MG63 (cell line): ENCODE measurements around the gene TSPAN13. TPM values are rescaled to one million over a fixed set of nuclear protein-coding genes. Genes with fewer than 3 reads are reported as not detected.

ENCODE experiments used
- DNase-seq: peaks from one replicate; pipeline ENCODE4 v3.0.0-alpha.2; 2020
- H3K27me3 ChIP-seq: fragments of 250-450 bp; sonication (Bioruptor Pico); 2 replicates; pipeline ENCODE4 v1.5.1; 2020; ENCODE audit warnings: mild to moderate bottlenecking, moderate library complexity
- H3K36me3 ChIP-seq: fragments of 250-450 bp; sonication (Bioruptor Pico); 2 replicates; pipeline ENCODE4 v1.5.1; 2020; ENCODE audit warnings: mild to moderate bottlenecking, moderate library complexity
- H3K4me3 ChIP-seq: fragments of 250-450 bp; sonication (Bioruptor Pico); 2 replicates; pipeline ENCODE4 v1.5.1; 2020; ENCODE audit warnings: mild to moderate bottlenecking, moderate library complexity
- H3K9me3 ChIP-seq: fragments of 250-450 bp; sonication (Bioruptor Pico); 2 replicates; pipeline ENCODE4 v1.5.1; 2020; ENCODE audit warnings: mild to moderate bottlenecking, moderate library complexity
- total RNA-seq: library from RNA; depleted of rRNA; stranded (reverse); fragments of >200 nt; shearing (Covaris generic); gene quantifications from 2 replicates; pipeline ENCODE4 v1.2.3, GENCODE V29; 2014; ENCODE audit warnings: low replicate concordance; rRNA removed

Gene TSPAN13
- total RNA-seq: 1.2 and 5.0 TPM in 2 replicates

DNA sequence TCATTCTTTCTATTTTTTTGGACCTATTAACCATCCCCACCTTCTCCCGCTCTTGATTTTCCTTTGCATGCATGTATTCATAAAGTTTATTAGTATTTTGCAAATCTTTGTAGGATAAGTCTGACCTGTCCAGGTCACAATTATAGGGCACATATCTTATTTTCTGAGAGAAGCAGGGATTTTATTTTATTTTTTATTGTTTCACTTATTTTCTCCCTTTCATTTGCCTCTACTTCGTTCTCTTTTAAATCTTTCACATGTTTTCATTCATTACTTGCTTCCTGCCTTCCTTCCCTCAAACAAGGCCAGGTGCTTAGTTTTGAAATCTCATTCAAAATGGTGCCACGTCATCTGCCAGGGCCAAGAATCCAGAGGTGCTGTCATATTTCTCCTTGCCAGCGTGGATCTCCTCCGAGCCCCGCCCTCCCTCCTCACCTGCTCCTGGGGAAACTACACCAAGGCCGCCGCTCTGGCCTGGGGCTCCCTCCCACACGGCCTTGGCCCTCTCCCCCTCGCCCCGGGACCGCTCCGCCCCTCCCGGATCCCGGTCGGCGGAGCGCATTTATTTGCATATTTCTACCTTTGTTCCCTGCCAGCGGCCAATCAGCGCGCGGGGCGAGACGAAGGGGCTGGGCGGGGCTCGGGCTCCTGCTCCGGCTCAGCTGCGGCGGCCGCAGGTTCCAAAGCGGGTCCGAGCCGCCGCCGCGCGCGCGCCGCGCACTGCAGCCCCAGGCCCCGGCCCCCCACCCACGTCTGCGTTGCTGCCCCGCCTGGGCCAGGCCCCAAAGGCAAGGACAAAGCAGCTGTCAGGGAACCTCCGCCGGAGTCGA, at the start of gene TSPAN13:
Gene TSPAN13, plus strand, starts transcription at position 654 of the 830 bp plus-strand sequence. CDS start 213 bp downstream, outside the sequence.
- Histone ChIP-seq H3K9me3 (no peaks in the 10 kb centered on the region), H3K36me3 (no peaks in the 10 kb centered on the region), H3K4me3 (peak within 1 kb of the TSS; percentile 54), H3K27me3 (no peaks in the 10 kb centered on the region)
- DNase-seq: peak; percentile 79

DNA sequence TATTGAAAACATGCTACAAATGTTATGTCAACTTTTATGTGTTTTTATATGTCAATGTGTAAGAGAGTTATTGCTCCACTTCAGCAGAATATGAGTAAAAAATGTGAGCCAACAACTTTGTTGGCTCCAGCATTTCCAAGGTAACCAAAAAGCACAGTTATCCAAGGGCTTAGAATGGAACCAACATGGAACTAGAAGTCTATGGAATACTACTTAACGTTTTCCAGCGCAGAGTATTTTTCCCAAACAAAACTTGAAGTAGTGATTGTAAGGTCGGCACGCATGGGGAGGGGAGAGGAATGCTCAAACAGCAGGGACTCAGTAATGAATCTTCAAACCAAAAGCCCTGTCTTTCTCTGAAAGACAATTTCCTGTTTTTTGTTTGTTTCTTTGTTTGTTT, 45.0 kb upstream of the TSPAN13 start:
- no peak overlapping the region for H3K4me3 ChIP-seq
- no peaks in the 10 kb centered on the region for H3K27me3 ChIP-seq
- H3K36me3 ChIP-seq: peaks cover 25% of the 10 kb centered on the region
- DNase-seq: no peak
- no peaks in the 10 kb centered on the region for H3K9me3 ChIP-seq

DNA sequence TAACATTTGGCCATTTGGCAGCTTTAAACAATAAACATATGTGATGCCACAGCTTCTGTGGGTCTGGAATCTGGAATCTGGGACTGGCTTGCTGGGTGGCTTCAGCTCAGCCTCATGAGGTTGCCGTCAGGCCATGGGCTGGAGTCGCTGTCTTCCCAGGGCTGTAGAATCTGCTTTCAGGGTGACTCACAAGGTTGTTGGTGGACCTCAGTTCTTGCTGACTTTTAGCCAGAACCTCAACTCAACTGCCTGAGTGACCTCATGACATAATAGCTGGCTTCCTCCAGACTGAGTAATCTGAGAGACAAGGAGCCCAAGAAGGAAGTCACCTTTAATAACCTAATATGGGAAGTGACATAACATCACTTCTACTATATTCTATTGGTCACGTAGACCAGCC, 44.6 kb upstream of the TSPAN13 start:
- Histone ChIP-seq H3K27me3 (no peaks in the 10 kb centered on the region), H3K9me3 (no peaks in the 10 kb centered on the region), H3K36me3 (peaks cover 20% of the 10 kb centered on the region), H3K4me3 (no peak overlapping the region)
- DNase-seq: peak; percentile 89

DNA sequence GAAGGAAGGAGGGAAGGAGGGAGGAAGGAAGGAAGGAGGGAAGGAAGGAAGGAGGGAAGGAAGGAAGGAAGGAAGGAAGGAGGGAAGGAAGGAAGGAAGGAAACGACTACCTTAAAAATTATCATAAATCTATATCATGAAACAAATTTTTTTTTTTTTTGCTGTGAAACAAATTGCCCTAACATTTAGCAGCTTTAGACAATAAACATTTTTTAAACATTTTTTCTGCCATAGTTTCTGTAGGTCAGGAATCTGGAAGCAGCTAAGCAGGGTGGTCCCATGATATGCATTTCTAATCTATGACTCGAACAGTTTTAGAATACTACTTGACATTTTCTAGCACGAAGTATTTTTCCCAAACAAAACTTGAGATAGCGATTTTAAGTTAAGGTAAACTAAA, 42.9 kb upstream of the TSPAN13 start:
- Histone ChIP-seq H3K36me3 (peaks cover 8% of the 10 kb centered on the region), H3K27me3 (no peaks in the 10 kb centered on the region), H3K4me3 (no peak overlapping the region), H3K9me3 (no peaks in the 10 kb centered on the region)
- no peak for DNase-seq

DNA sequence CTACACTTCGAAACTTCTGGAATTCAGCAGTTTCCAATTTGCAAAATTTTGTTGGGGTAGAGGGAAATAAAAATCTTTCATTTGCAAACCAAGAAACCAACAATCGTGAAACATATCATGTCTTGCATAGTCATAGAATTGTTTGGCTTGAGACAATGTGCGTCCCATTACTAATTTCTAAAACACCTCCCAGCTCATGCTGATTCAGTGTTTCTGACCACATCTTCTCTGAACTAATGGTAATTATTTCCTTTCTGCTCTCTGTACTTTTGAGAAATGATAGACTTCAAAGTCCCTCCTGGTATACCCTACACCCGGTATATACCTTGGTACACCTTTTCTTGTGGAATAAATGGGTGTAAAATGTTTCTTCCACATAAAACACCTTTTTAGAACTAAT, 41.8 kb upstream of the TSPAN13 start:
- H3K27me3 ChIP-seq: no peaks in the 10 kb centered on the region
- H3K4me3 ChIP-seq: no peak overlapping the region
- H3K9me3 ChIP-seq: no peaks in the 10 kb centered on the region
- no peak for DNase-seq
- H3K36me3 ChIP-seq: no peaks in the 10 kb centered on the region; the same call in 1 of the 2 replicates

DNA sequence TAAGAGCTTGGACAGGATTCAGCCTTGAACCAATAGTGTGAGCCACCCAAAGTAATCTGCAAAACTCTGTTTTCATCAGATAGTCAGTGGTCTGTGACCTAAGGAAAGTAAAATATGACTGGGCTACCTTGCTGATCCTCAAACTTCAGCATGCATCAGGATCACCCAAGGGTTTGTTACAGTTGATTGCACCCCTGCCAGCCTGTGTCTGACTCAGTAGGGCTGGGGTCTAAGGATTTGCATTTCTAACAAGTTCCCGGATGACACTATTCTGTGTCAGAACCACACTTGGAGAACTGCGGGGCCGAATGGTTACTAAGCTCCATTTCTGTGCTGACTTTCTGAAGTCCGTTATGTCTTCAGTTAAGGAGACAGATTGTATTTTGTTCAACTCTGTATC, 40.6 kb upstream of the TSPAN13 start:
- H3K4me3 ChIP-seq: no peak overlapping the region
- DNase-seq: peak; percentile 65
- no peaks in the 10 kb centered on the region for H3K9me3 ChIP-seq
- no peaks in the 10 kb centered on the region for H3K36me3 ChIP-seq
- no peaks in the 10 kb centered on the region for H3K27me3 ChIP-seq

DNA sequence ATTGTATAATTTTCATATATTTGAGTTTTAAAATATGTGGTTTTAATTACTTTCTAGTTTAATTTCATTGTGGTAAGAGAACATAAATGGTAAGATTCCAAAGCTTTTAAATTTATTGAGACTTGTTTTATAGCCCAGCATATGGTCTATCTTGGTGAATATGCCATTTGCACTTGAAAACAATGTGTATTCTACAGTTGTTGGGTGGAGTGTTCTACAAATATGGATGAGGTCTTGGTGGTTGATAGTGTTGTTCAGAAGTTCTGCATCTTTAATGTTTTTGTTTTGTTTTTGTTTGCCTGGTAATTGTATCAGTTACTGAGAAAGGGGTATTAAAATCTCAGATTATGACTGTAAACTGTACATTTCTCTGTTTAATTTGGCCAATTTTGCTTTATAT, 37.6 kb upstream of the TSPAN13 start:
- H3K9me3 ChIP-seq: no peaks in the 10 kb centered on the region
- H3K36me3 ChIP-seq: no peaks in the 10 kb centered on the region
- DNase-seq: no peak
- H3K27me3 ChIP-seq: no peaks in the 10 kb centered on the region
- H3K4me3 ChIP-seq: no peak overlapping the region

DNA sequence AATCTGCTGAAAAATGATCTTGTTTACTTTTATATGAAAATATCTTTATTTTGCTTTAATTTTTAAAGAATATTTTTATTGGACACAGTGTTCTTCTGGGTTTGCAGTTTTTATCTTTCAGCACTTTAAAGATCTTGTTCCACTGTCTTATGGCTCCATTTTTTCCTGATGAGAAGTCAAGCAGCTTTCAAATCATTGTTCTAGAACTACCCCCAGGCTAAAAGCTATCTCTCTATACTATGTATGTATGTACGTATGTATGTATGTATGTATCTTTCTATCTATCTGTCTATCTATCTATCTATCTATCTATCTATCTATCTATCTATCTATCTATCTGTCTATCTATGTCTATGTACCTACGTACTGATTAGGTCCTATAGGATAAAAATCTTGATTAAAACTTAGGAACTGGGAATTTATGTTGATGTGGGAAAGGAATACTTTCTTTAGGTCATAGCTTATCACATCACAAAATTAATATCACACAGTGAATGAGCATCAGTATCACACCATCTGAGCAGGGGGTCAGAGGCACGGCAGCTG, 35.4 kb upstream of the TSPAN13 start:
- DNase-seq: no peak
- Histone ChIP-seq H3K4me3 (no peak overlapping the region), H3K36me3 (no peaks in the 10 kb centered on the region), H3K27me3 (no peaks in the 10 kb centered on the region), H3K9me3 (no peaks in the 10 kb centered on the region)

DNA sequence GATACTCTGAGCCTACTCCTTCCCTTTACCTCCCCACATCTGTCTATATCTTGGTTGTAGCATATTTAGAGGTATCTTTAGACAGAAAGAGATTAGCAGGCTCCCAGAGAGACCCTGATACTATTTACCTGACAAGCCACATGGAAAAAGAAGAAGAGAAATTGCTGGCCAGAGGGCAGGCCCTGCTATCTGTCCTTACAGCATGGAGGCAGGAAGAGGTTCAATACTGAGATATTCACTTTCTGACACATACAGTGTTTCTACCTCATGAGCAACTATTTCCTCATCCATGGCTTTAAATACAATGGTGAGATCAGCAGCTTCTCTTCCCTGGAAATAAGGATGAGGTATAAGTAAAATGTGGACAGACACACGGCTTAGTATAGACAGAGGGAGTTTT, 33.9 kb upstream of the TSPAN13 start:
- Histone ChIP-seq H3K36me3 (no peaks in the 10 kb centered on the region), H3K9me3 (no peaks in the 10 kb centered on the region), H3K27me3 (no peaks in the 10 kb centered on the region), H3K4me3 (no peak overlapping the region)
- DNase-seq: no peak

DNA sequence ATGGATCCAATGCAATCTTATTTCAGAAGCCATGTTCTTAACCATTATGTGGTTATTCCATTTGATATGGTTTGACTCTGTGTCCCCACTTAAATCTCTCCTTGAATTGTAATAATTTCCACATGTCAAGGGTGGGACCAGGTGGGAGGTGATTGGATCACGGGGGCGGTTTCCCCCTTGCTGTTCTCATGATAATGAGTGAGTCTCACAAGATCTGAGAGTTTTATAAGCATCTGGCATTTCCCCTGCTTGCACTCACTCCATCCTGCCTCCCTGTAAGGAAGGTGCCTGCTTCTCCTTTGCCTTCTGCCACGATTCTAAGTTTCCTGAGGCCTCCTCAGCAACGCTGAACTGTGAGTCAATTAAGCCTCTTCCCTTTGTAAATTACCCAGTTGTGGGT, 32.0 kb upstream of the TSPAN13 start:
- Histone ChIP-seq H3K9me3 (no peaks in the 10 kb centered on the region), H3K36me3 (no peaks in the 10 kb centered on the region), H3K27me3 (no peaks in the 10 kb centered on the region), H3K4me3 (no peak overlapping the region)
- no peak for DNase-seq

DNA sequence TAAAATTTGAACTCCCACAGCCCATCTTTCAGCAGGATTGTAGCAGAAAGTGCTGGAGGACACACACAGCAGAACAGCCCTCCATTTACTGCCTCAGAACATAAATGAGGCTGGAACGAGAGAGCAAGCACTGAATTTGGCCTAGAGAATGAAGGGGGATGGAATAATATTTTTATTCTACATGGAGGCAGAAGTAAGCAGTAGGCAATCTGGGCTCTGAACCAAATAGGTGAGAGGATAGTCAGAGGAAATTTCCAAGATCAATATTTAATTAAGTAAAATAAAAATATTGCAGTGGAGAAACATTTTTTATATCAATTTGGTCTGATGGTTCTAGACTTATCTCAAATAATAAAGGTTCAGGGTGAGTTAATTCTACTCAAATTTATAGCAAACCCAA, 29.2 kb upstream of the TSPAN13 start:
- no peaks in the 10 kb centered on the region for H3K9me3 ChIP-seq
- no peak overlapping the region for H3K4me3 ChIP-seq
- H3K27me3 ChIP-seq: no peaks in the 10 kb centered on the region
- no peak for DNase-seq
- no peaks in the 10 kb centered on the region for H3K36me3 ChIP-seq

DNA sequence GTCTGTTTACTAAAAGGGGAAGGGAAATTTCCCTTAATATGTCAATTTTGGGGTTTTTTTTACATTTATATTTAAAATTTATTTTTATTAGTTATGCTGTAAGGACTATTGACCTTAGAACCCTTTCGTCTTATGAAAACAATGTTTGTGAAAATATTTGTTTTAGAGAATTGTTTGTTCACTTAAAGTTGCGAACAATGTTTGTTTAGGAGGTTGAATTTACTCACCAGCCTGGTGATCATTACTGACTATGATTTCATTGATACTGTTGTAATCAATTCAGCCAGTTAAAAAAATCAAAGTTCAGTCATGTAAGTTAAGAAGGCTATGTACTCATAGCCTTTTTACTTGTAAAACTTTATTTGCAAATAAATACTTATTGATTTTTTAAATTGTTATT, 27.4 kb upstream of the TSPAN13 start:
- Histone ChIP-seq H3K4me3 (no peak overlapping the region), H3K9me3 (no peaks in the 10 kb centered on the region), H3K36me3 (no peaks in the 10 kb centered on the region), H3K27me3 (no peaks in the 10 kb centered on the region)
- no peak for DNase-seq

DNA sequence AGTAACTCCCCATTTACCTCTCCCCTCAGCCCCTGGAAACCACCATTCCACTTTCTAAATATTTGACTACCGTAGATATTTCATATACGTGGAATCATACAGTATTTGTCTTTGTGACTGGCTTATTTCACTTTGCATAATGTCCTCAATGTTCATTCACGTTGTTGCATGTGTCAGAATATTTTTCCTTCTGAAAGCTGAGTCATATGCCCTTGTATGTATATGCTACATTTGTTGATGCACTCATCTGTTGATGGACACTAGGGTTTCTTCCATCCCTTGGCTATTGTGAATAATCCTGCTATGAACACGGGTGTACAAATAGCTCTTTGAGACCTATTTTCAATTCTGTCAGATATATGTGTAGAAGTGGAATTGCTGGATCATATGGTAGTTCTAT, 25.8 kb upstream of the TSPAN13 start:
- H3K4me3 ChIP-seq: no peak overlapping the region
- no peaks in the 10 kb centered on the region for H3K27me3 ChIP-seq
- no peaks in the 10 kb centered on the region for H3K9me3 ChIP-seq
- no peak for DNase-seq
- no peaks in the 10 kb centered on the region for H3K36me3 ChIP-seq

DNA sequence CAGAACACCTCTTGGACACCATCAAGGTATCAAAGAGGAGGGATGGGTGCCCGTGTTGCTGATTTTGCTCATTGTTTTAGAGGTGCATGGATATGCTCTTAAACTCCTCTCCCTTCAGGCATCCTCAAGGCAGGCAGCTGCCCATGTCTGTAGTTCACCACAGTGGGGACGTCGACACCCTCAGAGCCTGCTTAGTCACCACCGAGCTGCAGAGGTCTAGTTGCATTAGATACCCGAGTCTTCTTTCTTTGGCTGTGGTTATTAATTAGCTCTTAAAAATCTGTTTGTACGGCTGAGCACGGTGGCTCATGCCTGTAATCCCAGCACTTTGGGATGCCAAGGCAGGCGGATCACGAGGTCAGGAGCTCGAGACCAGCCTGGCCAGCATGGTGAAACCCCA, 24.7 kb upstream of the TSPAN13 start:
- no peak for DNase-seq
- Histone ChIP-seq H3K9me3 (no peaks in the 10 kb centered on the region), H3K4me3 (no peak overlapping the region), H3K27me3 (no peaks in the 10 kb centered on the region), H3K36me3 (no peaks in the 10 kb centered on the region)

DNA sequence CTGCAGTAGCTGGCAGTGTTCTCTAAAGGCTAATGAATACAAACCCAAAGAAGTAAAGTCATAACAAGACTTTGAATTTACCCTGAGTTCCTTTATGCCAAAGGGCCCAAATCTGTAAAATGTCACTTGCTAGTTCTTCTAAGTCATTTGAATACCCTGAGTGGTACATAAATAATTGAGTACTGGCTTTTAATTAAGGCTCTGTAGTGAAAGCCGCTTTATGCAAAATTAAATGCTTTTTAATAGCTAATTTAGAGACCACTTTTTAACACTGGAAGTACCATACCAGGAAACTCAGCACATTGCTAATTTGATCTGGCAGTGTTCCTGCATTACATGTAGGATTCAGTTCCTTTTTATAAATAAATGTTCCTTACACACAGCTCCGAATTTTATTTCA, 24.0 kb upstream of the TSPAN13 start:
- H3K9me3 ChIP-seq: no peaks in the 10 kb centered on the region
- no peak for DNase-seq
- no peak overlapping the region for H3K4me3 ChIP-seq
- H3K36me3 ChIP-seq: no peaks in the 10 kb centered on the region
- no peaks in the 10 kb centered on the region for H3K27me3 ChIP-seq

DNA sequence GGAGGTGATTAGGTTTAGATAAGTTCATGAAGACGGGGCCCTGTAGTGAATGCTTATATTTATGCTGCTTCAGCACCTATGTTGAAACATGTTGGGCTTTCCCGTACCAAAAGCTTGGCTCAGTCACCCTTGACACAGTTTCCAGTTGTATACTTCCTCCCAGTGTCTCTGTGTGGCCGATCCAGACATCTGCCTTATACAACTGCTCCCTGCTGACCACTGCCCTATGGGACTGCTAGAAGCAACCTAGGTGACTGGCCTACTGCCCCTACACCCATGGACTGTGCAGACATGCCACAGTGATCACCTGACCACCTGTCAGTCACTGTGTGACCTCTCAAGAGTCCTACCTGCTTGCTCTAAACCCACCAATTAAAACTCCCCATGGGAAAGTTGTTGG, 22.6 kb upstream of the TSPAN13 start:
- no peaks in the 10 kb centered on the region for H3K36me3 ChIP-seq
- no peak overlapping the region for H3K4me3 ChIP-seq
- H3K9me3 ChIP-seq: no peaks in the 10 kb centered on the region
- H3K27me3 ChIP-seq: no peaks in the 10 kb centered on the region
- DNase-seq: no peak

DNA sequence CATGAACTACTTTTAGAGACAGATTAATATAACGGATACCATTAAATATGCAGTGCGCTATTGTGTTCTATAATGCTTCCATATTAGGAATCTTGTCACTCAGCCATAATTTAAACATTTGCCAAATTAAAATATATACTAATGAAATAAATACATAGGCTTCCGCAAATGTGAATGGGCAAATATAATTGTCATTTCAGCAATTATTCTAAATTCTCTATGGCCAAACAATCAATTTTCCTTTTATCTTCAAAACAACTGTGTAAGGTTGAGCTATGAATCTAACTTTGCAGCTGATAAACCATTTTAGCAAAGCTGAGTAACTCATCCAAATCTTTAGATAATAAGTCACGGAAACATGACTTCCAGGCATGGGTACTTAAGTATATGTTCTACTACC, 20.7 kb upstream of the TSPAN13 start:
- Histone ChIP-seq H3K36me3 (no peaks in the 10 kb centered on the region), H3K4me3 (no peak overlapping the region), H3K27me3 (no peaks in the 10 kb centered on the region), H3K9me3 (no peaks in the 10 kb centered on the region)
- no peak for DNase-seq

DNA sequence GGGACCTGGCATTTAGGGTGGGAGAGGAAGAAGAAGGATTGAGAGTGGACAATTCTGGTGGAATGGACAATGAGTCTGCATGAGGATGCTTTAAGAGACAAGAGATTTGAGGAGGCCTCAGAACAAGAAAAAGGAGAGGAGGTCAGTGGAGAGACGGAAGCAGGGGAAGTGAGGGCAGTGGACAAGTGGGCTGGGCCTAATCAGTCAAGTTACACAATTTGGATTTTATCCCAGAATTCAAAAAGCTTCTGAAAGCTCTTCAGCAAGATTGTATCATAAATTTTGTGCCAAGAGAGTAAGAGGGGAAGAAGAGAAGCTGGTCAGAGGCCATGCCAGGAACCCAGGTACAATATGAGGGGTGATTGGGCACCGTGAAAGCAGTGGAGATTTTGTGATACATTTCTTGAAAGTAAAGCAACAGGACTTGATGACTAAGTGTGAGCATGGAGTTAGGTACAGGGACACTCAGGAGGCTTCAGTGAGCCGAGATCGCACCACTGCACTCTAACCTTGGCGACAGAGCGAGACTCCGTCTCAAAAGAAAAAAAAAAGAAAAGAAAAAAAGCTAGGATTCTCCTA, 19.3 kb upstream of the TSPAN13 start:
- Histone ChIP-seq H3K27me3 (no peaks in the 10 kb centered on the region), H3K9me3 (no peaks in the 10 kb centered on the region; the same call in 1 of the 2 replicates), H3K36me3 (no peaks in the 10 kb centered on the region), H3K4me3 (no peak overlapping the region)
- DNase-seq: no peak
